Measurements from ENCODE around the gene MTIF2.
"Not testable (repeated sequence)": the region's sequence is repeated elsewhere in the genome, so short reads cannot be mapped to it uniquely, and the experiment has no call there.

Gene MTIF2

GRCh38 chr2:55245411-55245810 lies 23.6 kb downstream of the MTIF2 start:
- DNase-seq = no peak

- DNase-seq = no peak
These were observed 26.4 kb downstream of the MTIF2 start for GRCh38 chr2:55242617-55243016.

GRCh38 chr2:55241582-55241981 lies 27.4 kb downstream of the MTIF2 start:
- not testable (repeated sequence) for DNase-seq

GRCh38 chr2:55239656-55240222 lies 29.3 kb downstream of the MTIF2 start:
- DNase-seq = no peak

- DNase-seq = no peak
These were observed 32.0 kb downstream of the MTIF2 start for GRCh38 chr2:55236992-55237543.

GRCh38 chr2:55235724-55236538 lies 33.1 kb downstream of the MTIF2 start:
- DNase-seq = no peak

GRCh38 chr2:55233658-55233940 lies 35.4 kb downstream of the MTIF2 start:
- no peak for DNase-seq

GRCh38 chr2:55232863-55233657 lies 36.0 kb downstream of the MTIF2 start:
- DNase-seq = peak in 5 of 58 donors; percentile 10 to 22 (median 13)

- DNase-seq = peak; percentile 35 to 93 (median 84)
These were observed 36.8 kb downstream of the MTIF2 start, which contains the start of the genes CLHC1 and RPS27A for GRCh38 chr2:55232084-55232862. CLHC1 (minus strand) TSS chr2:55232293; CDS start chr2:55222411, 9,882 bp downstream. RPS27A (plus strand) TSS chr2:55232688; CDS start chr2:55232825, 137 bp downstream.

GRCh38 chr2:55231546-55232083 lies 37.4 kb downstream of the MTIF2 start:
- no peak for DNase-seq

- no peak for DNase-seq
These were observed 38.5 kb downstream of the MTIF2 start for GRCh38 chr2:55230551-55230950.

GRCh38 chr2:55229221-55229620 lies 39.8 kb downstream of the MTIF2 start:
- DNase-seq = no peak

- DNase-seq = no peak
These were observed 40.8 kb downstream of the MTIF2 start for GRCh38 chr2:55228226-55228563.

- peak in 1 of 58 donors; percentile 1 for DNase-seq
These were observed 41.4 kb downstream of the MTIF2 start for GRCh38 chr2:55227437-55228225.

GRCh38 chr2:55225481-55226020 lies 43.5 kb downstream of the MTIF2 start:
- DNase-seq = no peak

GRCh38 chr2:55224761-55225261 lies 44.2 kb downstream of the MTIF2 start:
- DNase-seq = peak in 4 of 58 donors; percentile 3 to 40 (median 14)

- DNase-seq = peak in 1 of 58 donors; percentile 40
These were observed 44.9 kb downstream of the MTIF2 start for GRCh38 chr2:55223958-55224760.

GRCh38 chr2:55213822-55214221 lies 55.2 kb downstream of the MTIF2 start:
- no peak for DNase-seq

GRCh38 chr2:55204950-55205349 lies 64.1 kb downstream of the MTIF2 start:
- no peak for DNase-seq

Measured in anterior cingulate cortex (tissue), 58 donors.